GM12874 (cell line): ENCODE results near the gene LRRC49.

Source experiments
- TF ChIP-seq, protein P1 (sequence below): IDR thresholded peaks from 2 replicates; pipeline ENCODE4 v1.5.1; 2011; ENCODE audit warnings: low read depth, mild to moderate bottlenecking, control low read depth, low read length, moderate library complexity; ENCODE audit not compliant: insufficient read depth

Gene LRRC49

DNA sequence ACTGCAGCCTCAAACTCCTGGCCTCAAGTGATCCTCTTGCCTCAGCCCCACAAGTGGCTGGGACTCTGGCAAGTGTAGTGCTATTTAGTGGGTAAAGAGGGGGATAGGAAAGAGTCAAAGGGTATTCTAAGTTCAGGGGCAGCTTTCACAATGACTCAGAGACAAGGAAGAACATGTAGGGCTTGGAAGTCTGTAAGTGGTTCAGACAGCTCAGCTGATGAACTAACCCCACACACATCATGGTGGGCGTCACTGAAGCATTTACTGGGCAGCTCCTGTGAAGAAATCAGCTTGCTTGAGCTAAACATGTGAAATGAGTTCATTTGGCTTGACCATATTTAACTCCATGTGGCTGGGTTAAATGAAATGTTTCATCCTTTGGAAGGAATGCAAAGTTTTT is 188.1 kb downstream of the LRRC49 start:
- TF ChIP-seq, protein P1, sequence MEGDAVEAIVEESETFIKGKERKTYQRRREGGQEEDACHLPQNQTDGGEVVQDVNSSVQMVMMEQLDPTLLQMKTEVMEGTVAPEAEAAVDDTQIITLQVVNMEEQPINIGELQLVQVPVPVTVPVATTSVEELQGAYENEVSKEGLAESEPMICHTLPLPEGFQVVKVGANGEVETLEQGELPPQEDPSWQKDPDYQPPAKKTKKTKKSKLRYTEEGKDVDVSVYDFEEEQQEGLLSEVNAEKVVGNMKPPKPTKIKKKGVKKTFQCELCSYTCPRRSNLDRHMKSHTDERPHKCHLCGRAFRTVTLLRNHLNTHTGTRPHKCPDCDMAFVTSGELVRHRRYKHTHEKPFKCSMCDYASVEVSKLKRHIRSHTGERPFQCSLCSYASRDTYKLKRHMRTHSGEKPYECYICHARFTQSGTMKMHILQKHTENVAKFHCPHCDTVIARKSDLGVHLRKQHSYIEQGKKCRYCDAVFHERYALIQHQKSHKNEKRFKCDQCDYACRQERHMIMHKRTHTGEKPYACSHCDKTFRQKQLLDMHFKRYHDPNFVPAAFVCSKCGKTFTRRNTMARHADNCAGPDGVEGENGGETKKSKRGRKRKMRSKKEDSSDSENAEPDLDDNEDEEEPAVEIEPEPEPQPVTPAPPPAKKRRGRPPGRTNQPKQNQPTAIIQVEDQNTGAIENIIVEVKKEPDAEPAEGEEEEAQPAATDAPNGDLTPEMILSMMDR, result no peak

DNA sequence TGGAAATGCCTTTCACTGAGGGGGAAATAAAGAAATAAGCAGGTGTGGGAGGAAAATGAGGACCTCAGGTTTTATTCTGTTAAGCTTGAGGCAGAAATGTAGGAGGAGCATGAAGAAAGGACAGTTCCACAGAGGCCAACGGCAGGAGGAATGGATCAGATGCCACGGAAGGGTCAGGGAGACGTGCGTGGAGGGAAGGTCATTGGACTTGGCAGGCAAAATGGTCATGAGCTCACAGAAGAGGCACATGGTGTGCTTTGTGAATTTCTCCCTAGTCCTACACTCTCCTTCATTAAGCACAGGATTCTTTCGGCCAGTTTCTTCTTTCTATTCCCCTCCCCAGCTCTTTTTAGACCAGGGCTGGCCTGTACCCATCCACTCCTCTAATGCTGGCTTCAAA is 190.2 kb downstream of the LRRC49 start:
- TF ChIP-seq, protein P1, result no peak

DNA sequence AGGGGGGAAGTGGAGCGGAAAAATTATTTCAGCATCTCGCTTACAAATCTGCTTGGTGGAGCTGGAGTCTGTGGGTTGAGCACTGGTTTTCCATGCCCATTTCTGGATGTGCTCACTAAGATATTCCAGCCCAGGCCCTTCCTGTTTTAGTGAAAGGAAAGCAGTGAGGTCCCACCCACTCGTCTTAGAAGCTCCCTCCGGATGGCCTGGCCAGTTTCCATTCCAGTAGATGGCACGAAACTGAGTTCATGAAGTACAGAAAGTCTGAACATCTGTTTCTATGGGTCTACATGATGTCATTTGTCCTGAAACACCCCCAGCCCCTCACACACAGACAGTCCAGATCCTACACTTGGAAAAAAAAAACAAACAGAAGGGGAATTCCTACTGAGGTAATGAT is 190.7 kb downstream of the LRRC49 start:
- TF ChIP-seq, protein P1, result no peak

DNA sequence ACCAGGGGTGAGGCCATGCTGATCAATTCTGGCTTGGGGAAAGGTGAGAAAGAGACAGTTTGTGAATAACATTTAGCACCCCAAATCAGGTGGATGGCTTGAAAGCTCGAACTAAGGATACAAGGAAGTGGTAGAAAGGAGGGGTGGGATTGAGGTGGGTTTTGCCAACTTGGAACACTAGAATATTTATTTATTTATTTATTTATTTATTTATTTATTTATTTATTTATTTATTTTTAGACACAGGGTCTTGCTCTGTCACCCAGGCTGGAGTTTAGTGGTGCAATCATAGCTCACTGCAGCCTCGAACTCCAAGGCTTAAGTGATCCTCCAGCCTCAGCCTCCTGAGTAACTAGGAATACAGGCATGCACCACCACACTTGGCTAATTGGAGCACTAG is 191.6 kb downstream of the LRRC49 start:
- TF ChIP-seq, protein P1, result no peak

DNA sequence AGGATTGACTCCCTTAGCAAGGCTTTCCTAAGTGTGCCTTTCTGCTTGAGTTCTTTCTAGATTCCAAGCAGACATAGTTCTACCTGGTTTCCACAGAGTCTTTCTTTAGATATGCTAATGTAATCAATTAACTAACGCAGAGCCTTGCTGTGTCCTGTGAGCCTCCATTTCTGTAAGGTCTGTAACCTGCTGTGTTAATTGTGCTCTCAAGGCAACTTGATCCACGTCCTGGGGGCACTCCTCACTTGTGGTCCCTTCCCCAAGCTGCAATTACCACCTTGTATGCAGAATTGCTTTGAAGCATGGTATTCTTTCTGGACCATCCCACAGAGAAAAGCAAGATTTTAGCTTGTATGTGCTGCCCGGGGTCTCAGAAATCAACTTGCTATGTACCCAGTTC is 193.2 kb downstream of the LRRC49 start:
- TF ChIP-seq, protein P1, result no peak

- TF ChIP-seq, protein P1, result no peak
Observed at GRCh38 chr15:71088155-71088554, 195.5 kb downstream of the LRRC49 start.

GRCh38 chr15:71088683-71089082 is 196.1 kb downstream of the LRRC49 start:
- TF ChIP-seq, protein P1, result no peak

DNA sequence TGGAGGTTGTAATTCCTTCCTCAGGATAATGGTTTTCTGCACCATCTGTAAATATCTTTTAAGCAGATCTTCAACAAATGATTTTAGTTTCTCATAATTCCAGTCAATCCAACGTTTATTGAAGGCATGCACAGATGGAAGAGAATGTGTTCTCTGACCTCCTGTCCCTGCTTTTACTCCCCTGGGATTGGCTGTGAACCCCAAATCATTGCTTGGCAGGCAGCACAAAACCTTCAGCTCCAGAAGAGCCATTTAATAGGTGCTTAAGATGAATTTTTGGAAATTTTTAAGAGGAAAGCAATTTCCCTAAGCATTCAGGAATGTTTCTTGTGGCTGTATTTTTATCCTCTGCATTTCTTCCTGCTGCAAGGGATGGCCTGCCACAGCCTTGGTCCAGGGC is 197.2 kb downstream of the LRRC49 start:
- TF ChIP-seq, protein P1, result no peak
